IMR-90 (cell line): ENCODE results near the gene COL8A1. TPM values are rescaled to one million over a fixed set of nuclear protein-coding genes. Genes with fewer than 3 reads are reported as not detected.

Experiments used
- ATAC-seq: fragments of 200-7000 bp; cut with Tn5 transposase; 2 replicates; pipeline ENCODE4 v1.9.1; 2020; ENCODE audit warnings: low read depth, mild to moderate bottlenecking, moderate library complexity
- BruUV-seq: library from RNA; stranded (reverse); fragments of 400-500 nt; replicated peaks from 2 replicates; lab custom pipeline; 2021; lab: Mats Ljungman, UMichigan
- CTCF ChIA-PET: fragments of 300-600 bp; formaldehyde crosslinking; extraction: SDS; loops from one replicate; lab custom pipeline; 2021; ENCODE audit warnings: antibody characterized with exemption; lab: Yijun Ruan, JAX
- POLR2A ChIA-PET: fragments of 300-600 bp; sonication (Branson Sonifier 250); formaldehyde crosslinking; loops from one replicate; lab custom pipeline; 2022; ENCODE audit warnings: antibody characterized with exemption; ENCODE audit not compliant: unreplicated experiment; lab: Charles Lee
- DNase-seq: peaks from one replicate; pipeline ENCODE4 v3.0.0; 2013
- H2AFZ ChIP-seq: replicated peaks from 2 replicates; pipeline ENCODE3; 2013; ENCODE audit warnings: low read length, mild to moderate bottlenecking; ENCODE audit not compliant: poor library complexity
- H2AK5ac ChIP-seq: 2 replicates; pipeline ENCODE4 v1.6.1; 2013; ENCODE audit warnings: low read depth, low read length, inconsistent platforms
- H2AK9ac ChIP-seq: replicated peaks from 2 replicates; pipeline ENCODE3; 2013; ENCODE audit warnings: mild to moderate bottlenecking, low read depth, low read length, moderate library complexity; ENCODE audit not compliant: poor library complexity
- H2BK120ac ChIP-seq: 2 replicates; pipeline ENCODE4 v1.6.1; 2013; ENCODE audit warnings: low read depth, low read length, inconsistent platforms
- H2BK15ac ChIP-seq: 3 replicates; pipeline ENCODE4 v1.6.1; 2013; ENCODE audit warnings: low read depth, low read length, inconsistent platforms
- H2BK20ac ChIP-seq: 2 replicates; pipeline ENCODE4 v1.6.1; 2013; ENCODE audit warnings: low read depth, mild to moderate bottlenecking, inconsistent platforms, low read length, moderate library complexity
- H2BK5ac ChIP-seq: 2 replicates; pipeline ENCODE4 v1.6.1; 2013; ENCODE audit warnings: mild to moderate bottlenecking, low read depth, low read length, inconsistent platforms; ENCODE audit not compliant: poor library complexity, severe bottlenecking
- H3K14ac ChIP-seq: replicated peaks from 2 replicates; pipeline ENCODE4 v1.6.1; 2013; ENCODE audit warnings: low read depth, low read length, inconsistent platforms
- H3K18ac ChIP-seq: 2 replicates; pipeline ENCODE4 v1.6.1; 2013; ENCODE audit warnings: low read depth, low read length, control low read depth
- H3K23ac ChIP-seq: 2 replicates; pipeline ENCODE4 v1.6.1; 2013; ENCODE audit warnings: low read depth, low read length, inconsistent platforms
- H3K27ac ChIP-seq: 2 replicates; pipeline ENCODE4 v1.5.1; 2013; ENCODE audit warnings: mild to moderate bottlenecking, control low read depth, low read length; ENCODE audit not compliant: insufficient read depth
- H3K27me3 ChIP-seq: 2 replicates; pipeline ENCODE4 v1.6.1; 2013; ENCODE audit warnings: low read length; ENCODE audit not compliant: control insufficient read depth, insufficient read depth
- H3K36me3 ChIP-seq: 2 replicates; pipeline ENCODE4 v1.6.1; 2013; ENCODE audit warnings: low read length, mixed read lengths; ENCODE audit not compliant: control insufficient read depth, insufficient read depth
- H3K4ac ChIP-seq: 2 replicates; pipeline ENCODE4 v1.6.1; 2013; ENCODE audit warnings: low read depth, low read length, inconsistent platforms
- H3K4me1 ChIP-seq: 2 replicates; pipeline ENCODE4 v1.6.1; 2013; ENCODE audit warnings: low read length, mixed read lengths; ENCODE audit not compliant: control insufficient read depth, insufficient read depth
- H3K4me2 ChIP-seq: 2 replicates; pipeline ENCODE4 v1.6.1; 2013; ENCODE audit warnings: low read depth, mild to moderate bottlenecking, control low read depth, low read length, moderate library complexity
- H3K4me3 ChIP-seq: 2 replicates; pipeline ENCODE4 v1.5.1; 2013; ENCODE audit warnings: low read depth, mild to moderate bottlenecking, control low read depth, low read length, moderate library complexity; ENCODE audit not compliant: insufficient read depth
- H3K56ac ChIP-seq: 2 replicates; pipeline ENCODE4 v1.6.1; 2013; ENCODE audit warnings: low read length, inconsistent platforms; ENCODE audit not compliant: insufficient read depth; ENCODE audit errors: extremely low read depth
- H3K79me1 ChIP-seq, 2 experiments: 2 replicates each; pipeline ENCODE4 v1.6.1; 2013; ENCODE audit warnings: low read length in 2 of 2, inconsistent platforms in 1 of 2, low read depth in 1 of 2
- H3K9ac ChIP-seq: 2 replicates; pipeline ENCODE4 v1.6.1; 2013; ENCODE audit warnings: low read depth, low read length, control low read depth
- H3K9me1 ChIP-seq: 2 replicates; pipeline ENCODE4 v1.6.1; 2013; ENCODE audit warnings: low read length, inconsistent platforms; ENCODE audit not compliant: insufficient read depth
- H3K9me3 ChIP-seq: 2 replicates; pipeline ENCODE4 v1.6.1; 2013; ENCODE audit warnings: low read length; ENCODE audit not compliant: control insufficient read depth, insufficient read depth
- H4K20me1 ChIP-seq: 2 replicates; pipeline ENCODE4 v1.6.1; 2013; ENCODE audit warnings: low read length, inconsistent platforms; ENCODE audit not compliant: insufficient read depth
- H4K5ac ChIP-seq: 2 replicates; pipeline ENCODE4 v1.6.1; 2013; ENCODE audit warnings: mild to moderate bottlenecking, low read depth, low read length, control low read depth
- H4K8ac ChIP-seq, 2 experiments: 2 replicates each; pipeline ENCODE4 v1.6.1; 2013; ENCODE audit warnings: low read depth in 2 of 2, low read length in 2 of 2, control low read depth in 1 of 2, inconsistent platforms in 1 of 2
- H4K91ac ChIP-seq: 2 replicates; pipeline ENCODE4 v1.6.1; 2013; ENCODE audit warnings: low read depth, low read length, inconsistent platforms; ENCODE audit not compliant: insufficient read depth
- BHLHE40 ChIP-seq: fragments of 150-350 bp; IDR thresholded peaks from 2 replicates; pipeline ENCODE4 v1.6.1; 2016; ENCODE audit warnings: mild to moderate bottlenecking, low read depth, low read length
- FOS ChIP-seq: fragments of 150-350 bp; IDR thresholded peaks from 2 replicates; pipeline ENCODE4 v1.6.1; 2016; ENCODE audit warnings: low read depth, low read length
- MAZ ChIP-seq: IDR thresholded peaks from 2 replicates; pipeline ENCODE4 v1.6.1; 2012; ENCODE audit warnings: low read depth, mild to moderate bottlenecking, low read length, improper control_type of control experiment, moderate library complexity, borderline replicate concordance
- MXI1 ChIP-seq: IDR thresholded peaks from 2 replicates; pipeline ENCODE4 v1.6.1; 2012; ENCODE audit warnings: low read depth, mild to moderate bottlenecking, low read length, moderate library complexity, borderline replicate concordance
- NFE2L2 ChIP-seq: fragments of 150-350 bp; IDR thresholded peaks from 2 replicates; pipeline ENCODE4 v1.6.1; 2016; ENCODE audit warnings: low read depth, mild to moderate bottlenecking, low read length
- POLR2A ChIP-seq: IDR thresholded peaks from 2 replicates; pipeline ENCODE4 v1.6.1; 2012; ENCODE audit warnings: mild to moderate bottlenecking, low read depth, low read length
- RFX5 ChIP-seq: IDR thresholded peaks from 2 replicates; pipeline ENCODE4 v1.8.0; 2012; ENCODE audit warnings: low read depth, mild to moderate bottlenecking, low read length, moderate library complexity
- WGBS, 2 experiments: methylation state at CpG; one replicate each; pipeline versions ENCODE4 v1.1.5 to v1.1.7; 2013; ENCODE audit warnings: missing lambda C conversion rate in 2 of 2; ENCODE audit not compliant: insufficient read length in 1 of 2; ENCODE audit errors: extremely low coverage in 2 of 2; 5-methylcytosine and 5-hydroxymethylcytosine counted together
- dilution Hi-C: fragments of 300-500 bp; cut with HindIII; formaldehyde crosslinking; loops from one replicate; pipeline ENCODE4 v1.14.3; 2018; ENCODE audit warnings: low sequenced_read_pairs; ENCODE audit not compliant: unreplicated experiment
- in situ Hi-C: fragments of 300-500 bp; cut with MboI; formaldehyde crosslinking; loops from 3 replicates; pipeline ENCODE4 v1.14.3; 2019; ENCODE audit warnings: low sequenced_read_pairs, inconsistent platforms, mixed read lengths
- intact Hi-C: fragments of 100-400 bp; cut with micrococcal nuclease; formaldehyde crosslinking; loops from 2 replicates; pipeline ENCODE4 v1.10.0; 2022
- polyA plus RNA-seq, 3 experiments: library from polyadenylated mRNA; depleted of rRNA; stranded (reverse); fragments of >200 nt; gene quantifications; 2 replicates each; pipeline ENCODE4 v1.2.3, GENCODE V29; 2012; ENCODE audit warnings: low replicate concordance in 1 of 3
- total RNA-seq: library from RNA; depleted of rRNA; stranded (reverse); fragments of >200 nt; gene quantifications from 2 replicates; pipeline ENCODE4 v1.2.3, GENCODE V29; 2012
- TF ChIP-seq, protein P1 (sequence below): conservative IDR thresholded peaks from 2 replicates; pipeline ENCODE4 v1.5.1; 2012; ENCODE audit warnings: mild to moderate bottlenecking, low read depth, low read length, improper control_type of control experiment
- TF ChIP-seq, protein P2 (sequence below): fragments of 150-350 bp; IDR thresholded peaks from 2 replicates; pipeline ENCODE4 v1.6.1; 2017; ENCODE audit warnings: mild to moderate bottlenecking, antibody characterized with exemption, low read length, low read depth

COL8A1 gene
- total and polyA plus RNA-seq, 2 of the 4 experiments (the other 2 are of a cell fraction) = 119 to 151 TPM

DNA sequence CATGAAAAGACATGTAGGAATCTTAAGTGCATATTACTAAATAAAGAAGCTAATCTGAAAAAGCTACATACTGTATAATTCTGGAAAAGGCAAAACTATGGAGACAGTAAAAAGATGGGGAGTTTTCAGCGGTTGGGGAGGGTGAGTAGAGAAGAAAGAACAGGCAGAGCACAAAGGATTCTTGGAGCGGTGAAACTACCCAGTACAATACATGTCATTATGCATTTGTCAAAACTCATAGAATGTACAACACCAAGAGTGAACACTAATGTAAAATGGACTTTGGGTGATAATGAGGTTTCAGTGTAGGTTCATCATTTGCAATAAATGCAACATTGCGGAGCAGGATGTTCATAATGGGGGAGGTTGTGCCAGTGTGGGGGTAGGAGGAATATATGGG lies 133.8 kb downstream of the COL8A1 start (continued):
- no peak for TF ChIP-seq MXI1
- TF ChIP-seq BHLHE40 = no peak
- TF ChIP-seq MAZ = no peak

DNA sequence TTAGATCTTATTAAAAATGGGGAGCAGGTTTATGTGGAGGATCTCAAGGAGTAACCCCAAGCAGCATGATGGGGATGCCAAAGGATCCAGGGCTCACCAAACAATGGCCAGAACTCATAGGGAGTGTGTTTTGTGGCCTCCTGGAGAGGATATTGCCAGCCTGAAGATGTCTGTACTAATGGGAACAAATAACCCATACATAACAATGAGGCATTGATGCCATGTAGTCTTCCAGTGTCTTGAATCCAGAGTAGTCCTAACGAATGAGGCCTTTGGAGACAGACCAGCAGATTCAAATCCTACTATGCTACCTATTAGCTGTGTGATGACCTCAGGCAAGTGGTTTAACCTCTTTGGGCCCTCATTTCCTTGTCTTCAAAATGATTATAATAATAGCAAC lies 134.3 kb downstream of the COL8A1 start:
- Histone ChIP-seq H2BK120ac (no peak overlapping the region), H2BK20ac (no peak overlapping the region), H3K4me2 (no peak overlapping the region), H3K4me3 (no peak overlapping the region), H4K5ac (no peak overlapping the region), H2BK15ac (no peak overlapping the region), H3K79me1 (peaks cover 4 to 6% of the 10 kb centered on the region in 2 experiments; a peak in 1 of 4 replicates), H3K27me3 (no peaks in the 10 kb centered on the region), H3K9ac (no peak overlapping the region), H3K23ac (no peak overlapping the region), H2AK9ac (no peak overlapping the region), H2AK5ac (no peak overlapping the region), H2BK5ac (no peak overlapping the region), H3K4me1 (peaks cover 9% of the 10 kb centered on the region; the same call in 1 of the 2 replicates), H3K9me1 (peaks cover 11% of the 10 kb centered on the region), H3K14ac (no peak overlapping the region), H4K8ac (no peak overlapping the region), H3K4ac (no peak overlapping the region), H3K18ac (no peak overlapping the region), H4K91ac (no peak overlapping the region), H2AFZ (no peak overlapping the region), H3K36me3 (peaks cover 4% of the 10 kb centered on the region), H3K56ac (no peak overlapping the region), H3K27ac (no peak overlapping the region), H3K9me3 (no peaks in the 10 kb centered on the region), H4K20me1 (no peaks in the 10 kb centered on the region)
- CTCF ChIA-PET = no interaction called here
- in situ Hi-C loops (loop anchor here (25.0 kb wide), 1 partner anchor 1160 kb away; no protein-coding TSS in a partner anchor), intact Hi-C loops (no loop called here), dilution Hi-C loops (loop anchor here (25.0 kb wide), 1 partner anchor 760 kb away; no protein-coding TSS in a partner anchor)
- WGBS, 2 experiments = no CpG with 5 or more reads among the region's 1 CpG
- DNase-seq (no peak), ATAC-seq (no peak)
- TF ChIP-seq MXI1 (no peak), MAZ (no peak), NFE2L2 (no peak), FOS (no peak), RFX5 (no peak), POLR2A (no peak)
- TF ChIP-seq, protein P1, sequence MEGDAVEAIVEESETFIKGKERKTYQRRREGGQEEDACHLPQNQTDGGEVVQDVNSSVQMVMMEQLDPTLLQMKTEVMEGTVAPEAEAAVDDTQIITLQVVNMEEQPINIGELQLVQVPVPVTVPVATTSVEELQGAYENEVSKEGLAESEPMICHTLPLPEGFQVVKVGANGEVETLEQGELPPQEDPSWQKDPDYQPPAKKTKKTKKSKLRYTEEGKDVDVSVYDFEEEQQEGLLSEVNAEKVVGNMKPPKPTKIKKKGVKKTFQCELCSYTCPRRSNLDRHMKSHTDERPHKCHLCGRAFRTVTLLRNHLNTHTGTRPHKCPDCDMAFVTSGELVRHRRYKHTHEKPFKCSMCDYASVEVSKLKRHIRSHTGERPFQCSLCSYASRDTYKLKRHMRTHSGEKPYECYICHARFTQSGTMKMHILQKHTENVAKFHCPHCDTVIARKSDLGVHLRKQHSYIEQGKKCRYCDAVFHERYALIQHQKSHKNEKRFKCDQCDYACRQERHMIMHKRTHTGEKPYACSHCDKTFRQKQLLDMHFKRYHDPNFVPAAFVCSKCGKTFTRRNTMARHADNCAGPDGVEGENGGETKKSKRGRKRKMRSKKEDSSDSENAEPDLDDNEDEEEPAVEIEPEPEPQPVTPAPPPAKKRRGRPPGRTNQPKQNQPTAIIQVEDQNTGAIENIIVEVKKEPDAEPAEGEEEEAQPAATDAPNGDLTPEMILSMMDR = no peak
- TF ChIP-seq, protein P2, sequence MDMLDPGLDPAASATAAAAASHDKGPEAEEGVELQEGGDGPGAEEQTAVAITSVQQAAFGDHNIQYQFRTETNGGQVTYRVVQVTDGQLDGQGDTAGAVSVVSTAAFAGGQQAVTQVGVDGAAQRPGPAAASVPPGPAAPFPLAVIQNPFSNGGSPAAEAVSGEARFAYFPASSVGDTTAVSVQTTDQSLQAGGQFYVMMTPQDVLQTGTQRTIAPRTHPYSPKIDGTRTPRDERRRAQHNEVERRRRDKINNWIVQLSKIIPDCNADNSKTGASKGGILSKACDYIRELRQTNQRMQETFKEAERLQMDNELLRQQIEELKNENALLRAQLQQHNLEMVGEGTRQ = no peak
- BruUV-seq = no TSS peak
- POLR2A ChIA-PET = no interaction called here
